ENCODE results near the gene ALDH1A1.

Gene ALDH1A1

GRCh38 chr9:72978744-72979143 is 25.9 kb upstream of the ALDH1A1 start:
- DNase-seq, result no peak

GRCh38 chr9:72977670-72978069 is 24.8 kb upstream of the ALDH1A1 start:
- no peak for DNase-seq

- DNase-seq, result no peak
Measured at GRCh38 chr9:72974501-72974900, 21.6 kb upstream of the ALDH1A1 start.

GRCh38 chr9:72972636-72973035 is 19.8 kb upstream of the ALDH1A1 start:
- no peak for DNase-seq

- DNase-seq, result no peak
Measured at GRCh38 chr9:72971411-72971810, 18.6 kb upstream of the ALDH1A1 start.

GRCh38 chr9:72960446-72960845 is 7.6 kb upstream of the ALDH1A1 start:
- DNase-seq, result no peak

- no peak for DNase-seq
Measured at GRCh38 chr9:72958485-72959281, 5.8 kb upstream of the ALDH1A1 start.

- DNase-seq, result no peak
Measured at GRCh38 chr9:72955571-72955970, 2.7 kb upstream of the ALDH1A1 start.

- no peak for DNase-seq
Measured at GRCh38 chr9:72955126-72955455, 2.2 kb upstream of the ALDH1A1 start.

GRCh38 chr9:72954431-72955125 is 1.7 kb upstream of the ALDH1A1 start:
- DNase-seq, result no peak

GRCh38 chr9:72952381-72952690 is 517 bp downstream of the ALDH1A1 start:
- no peak for DNase-seq

GRCh38 chr9:72951520-72952380 is 1.1 kb downstream of the ALDH1A1 start:
- no peak for DNase-seq

- no peak for DNase-seq
Measured at GRCh38 chr9:72950875-72951442, 1.9 kb downstream of the ALDH1A1 start.

- DNase-seq, result no peak
Measured at GRCh38 chr9:72949918-72950325, 2.9 kb downstream of the ALDH1A1 start.

GRCh38 chr9:72949244-72949582 is 3.6 kb downstream of the ALDH1A1 start:
- no peak for DNase-seq

- DNase-seq, result no peak
Measured at GRCh38 chr9:72948575-72949243, 4.1 kb downstream of the ALDH1A1 start.

GRCh38 chr9:72947984-72948465 is 4.8 kb downstream of the ALDH1A1 start:
- DNase-seq, result no peak

GRCh38 chr9:72946821-72947220 is 6.0 kb downstream of the ALDH1A1 start:
- DNase-seq, result no peak

- no peak for DNase-seq
Measured at GRCh38 chr9:72946318-72946717, 6.5 kb downstream of the ALDH1A1 start.

- DNase-seq, result no peak
Measured at GRCh38 chr9:72945391-72945790, 7.5 kb downstream of the ALDH1A1 start.

GRCh38 chr9:72943844-72944462 is 8.9 kb downstream of the ALDH1A1 start:
- no peak for DNase-seq

GRCh38 chr9:72942451-72942850 is 10.4 kb downstream of the ALDH1A1 start:
- no peak for DNase-seq
